Lung (tissue), 12 donors: Measurements from ENCODE around the gene NECTIN4. TPM values are rescaled to one million over a fixed set of nuclear protein-coding genes. Genes with fewer than 3 reads are reported as not detected.
A peak's percentile ranks its signal among the peaks of the same experiment; 100 is the strongest.

Source experiments
- ATAC-seq: fragments of 200-7000 bp; cut with Tn5 transposase; one replicate; pipeline ENCODE4 v1.9.1; 2020; ENCODE audit warnings: moderate number of reproducible peaks; ENCODE audit not compliant: insufficient read depth, low FRiP score
- DNase-seq, 3 donors: peaks; one replicate each; pipeline ENCODE4 v3.0.0-alpha.2; 2013 to 2017
- H3K27ac ChIP-seq, 2 donors: one replicate each; pipeline ENCODE4 v1.5.1; 2013; ENCODE audit warnings: mild to moderate bottlenecking in 2 of 2, moderate library complexity in 2 of 2, control low read depth in 1 of 2, inconsistent platforms in 1 of 2, low read depth in 1 of 2, low read length in 1 of 2
- H3K27me3 ChIP-seq, 3 donors: one replicate each; pipeline ENCODE4 v1.5.1; 2013; ENCODE audit warnings: low read length in 2 of 3; ENCODE audit not compliant: control insufficient read depth in 3 of 3, insufficient read depth in 3 of 3
- H3K36me3 ChIP-seq, 4 donors: one replicate each; pipeline ENCODE4 v1.5.1; 2013; ENCODE audit warnings: low read length in 4 of 4, mild to moderate bottlenecking in 1 of 4, moderate library complexity in 1 of 4; ENCODE audit not compliant: control insufficient read depth in 4 of 4, insufficient read depth in 4 of 4
- H3K4me1 ChIP-seq, 5 donors: one replicate each; pipeline ENCODE4 v1.5.1; 2013; ENCODE audit warnings: low read length in 5 of 5, mild to moderate bottlenecking in 2 of 5, moderate library complexity in 1 of 5; ENCODE audit not compliant: control insufficient read depth in 5 of 5, insufficient read depth in 5 of 5
- H3K4me3 ChIP-seq: one replicate; pipeline ENCODE4 v1.5.1; 2013; ENCODE audit warnings: mild to moderate bottlenecking, control low read depth, moderate library complexity
- H3K9ac ChIP-seq, 2 donors: one replicate each; pipeline ENCODE4 v1.5.1; 2013; ENCODE audit warnings: low read length in 2 of 2, control low read depth in 1 of 2; ENCODE audit not compliant: insufficient read depth in 1 of 2
- H3K9me3 ChIP-seq, 4 donors: one replicate each; pipeline ENCODE4 v1.5.1; 2013; ENCODE audit warnings: low read length in 3 of 4, mild to moderate bottlenecking in 1 of 4, moderate library complexity in 1 of 4; ENCODE audit not compliant: control insufficient read depth in 4 of 4, insufficient read depth in 3 of 4
- WGBS, 2 donors: extraction: QIAGEN DNeasy Blood & Tissue Kit; methylation state at CpG; one replicate each; pipeline ENCODE4 v1.1.7; 2013; 5-methylcytosine and 5-hydroxymethylcytosine counted together
- polyA plus RNA-seq, 2 donors: library from polyadenylated mRNA; stranded (reverse); fragments of 200-250 nt; gene quantifications; one replicate each; pipeline ENCODE4 v1.2.1, GENCODE V29; 2013
- total RNA-seq, 2 donors: library from RNA; depleted of rRNA in 1 of 2; stranded (reverse); fragments of >200 nt in 1 of 2; gene quantifications; one replicate each; pipeline ENCODE4 v1.2.1, GENCODE V29; 2014 to 2021
- TF ChIP-seq, protein P1 (sequence below): IDR thresholded peaks from 2 replicates; pipeline ENCODE4 v1.5.1; 2012; ENCODE audit warnings: mild to moderate bottlenecking; ENCODE audit errors: control extremely low read depth, extremely low read depth
- donor health status: control.
- donor health status: control.
- donor health status: Bipolar disorder and iron deficiency.
- donor health status: healthy.
- donor health status: DM: yes; HTN: yes; CAD: no.

NECTIN4 gene
- total and polyA plus RNA-seq, 4 donors, result 6.2 to 12.5 (median 9.9) TPM

DNA sequence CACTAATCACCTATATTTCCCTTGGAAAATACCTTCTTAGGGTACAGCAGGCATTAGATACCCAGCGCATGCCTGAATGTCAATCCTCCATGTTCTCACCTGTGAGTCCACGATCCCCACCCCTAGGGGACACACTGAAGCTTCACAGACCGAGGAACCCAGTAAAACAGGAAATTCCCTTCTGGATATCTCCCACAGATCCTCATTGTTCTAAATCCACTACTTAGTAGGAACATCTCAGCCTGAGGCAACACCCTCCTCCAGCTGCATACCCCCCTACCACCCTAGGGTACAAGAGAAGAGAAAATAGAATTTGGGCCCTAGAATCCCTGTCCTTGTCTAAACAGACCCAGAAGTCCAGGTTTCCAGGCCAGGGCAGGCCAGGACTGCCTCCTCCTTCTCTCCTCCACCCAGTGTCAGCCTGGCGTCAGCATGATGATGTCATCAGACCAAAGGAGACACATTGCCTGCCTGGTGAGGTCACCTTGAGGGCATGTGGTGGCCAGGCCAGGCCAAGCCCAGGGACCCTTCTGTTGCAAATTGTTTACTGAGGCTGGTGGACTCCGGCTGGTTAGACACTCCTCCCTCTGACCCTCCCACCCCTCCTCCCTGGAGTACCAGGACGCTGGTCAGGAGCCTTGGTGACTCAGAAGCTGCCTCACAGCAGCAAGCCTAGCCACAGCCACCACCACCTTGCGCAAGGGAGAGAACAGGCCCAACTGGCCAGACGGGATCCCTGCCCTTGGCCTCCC lies 6.2 kb downstream of the NECTIN4 start:
- Histone ChIP-seq H3K9ac (no peak overlapping the region), H3K4me3 (no peak overlapping the region), H3K9me3 (peaks cover 0 to 4% (median 0%) of the 10 kb centered on the region in 4 donors), H3K36me3 (no peaks in the 10 kb centered on the region), H3K4me1 (peaks cover 0 to 8% (median 3%) of the 10 kb centered on the region in 5 donors), H3K27ac (peak overlapping the region in 1 of 2 donors; percentile 71), H3K27me3 (peaks cover 0 to 6% (median 0%) of the 10 kb centered on the region in 3 donors)
- peak; percentile 45 to 70 (median 66) for DNase-seq
- WGBS, 2 donors, result 45 to 46% methylated on average over 7 to 8 of the region's 8 CpGs
- peak; percentile 94 for ATAC-seq
- TF ChIP-seq, protein P1, sequence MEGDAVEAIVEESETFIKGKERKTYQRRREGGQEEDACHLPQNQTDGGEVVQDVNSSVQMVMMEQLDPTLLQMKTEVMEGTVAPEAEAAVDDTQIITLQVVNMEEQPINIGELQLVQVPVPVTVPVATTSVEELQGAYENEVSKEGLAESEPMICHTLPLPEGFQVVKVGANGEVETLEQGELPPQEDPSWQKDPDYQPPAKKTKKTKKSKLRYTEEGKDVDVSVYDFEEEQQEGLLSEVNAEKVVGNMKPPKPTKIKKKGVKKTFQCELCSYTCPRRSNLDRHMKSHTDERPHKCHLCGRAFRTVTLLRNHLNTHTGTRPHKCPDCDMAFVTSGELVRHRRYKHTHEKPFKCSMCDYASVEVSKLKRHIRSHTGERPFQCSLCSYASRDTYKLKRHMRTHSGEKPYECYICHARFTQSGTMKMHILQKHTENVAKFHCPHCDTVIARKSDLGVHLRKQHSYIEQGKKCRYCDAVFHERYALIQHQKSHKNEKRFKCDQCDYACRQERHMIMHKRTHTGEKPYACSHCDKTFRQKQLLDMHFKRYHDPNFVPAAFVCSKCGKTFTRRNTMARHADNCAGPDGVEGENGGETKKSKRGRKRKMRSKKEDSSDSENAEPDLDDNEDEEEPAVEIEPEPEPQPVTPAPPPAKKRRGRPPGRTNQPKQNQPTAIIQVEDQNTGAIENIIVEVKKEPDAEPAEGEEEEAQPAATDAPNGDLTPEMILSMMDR, result no peak

DNA sequence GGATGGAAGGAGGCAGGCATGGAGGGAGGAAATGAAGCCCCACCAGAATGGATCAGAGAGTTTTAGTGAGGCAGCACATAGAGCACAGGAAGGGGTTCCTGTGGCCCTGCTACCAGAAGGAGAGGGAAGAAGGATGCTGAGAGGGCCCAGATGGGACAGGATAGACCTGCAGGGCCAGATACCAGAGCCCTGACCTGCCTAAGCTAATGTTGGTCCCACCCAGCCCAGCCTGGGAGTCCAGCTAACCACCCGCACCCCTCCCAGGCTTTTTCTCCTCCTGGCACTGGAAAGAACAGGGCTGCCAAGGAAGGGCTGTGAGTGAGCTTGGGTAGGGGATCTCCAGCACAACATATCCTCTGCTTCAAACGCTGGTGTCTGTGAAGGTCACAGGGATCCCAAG lies 6.9 kb downstream of the NECTIN4 start:
- WGBS, 2 donors, result 83 to 84% methylated on average over 2 of the region's 2 CpGs
- peaks cover 0 to 8% (median 3%) of the 10 kb centered on the region in 5 donors for H3K4me1 ChIP-seq
- H3K4me3 ChIP-seq, result no peak overlapping the region
- peaks cover 0 to 4% (median 0%) of the 10 kb centered on the region in 4 donors for H3K9me3 ChIP-seq
- no peak overlapping the region for H3K9ac ChIP-seq
- H3K36me3 ChIP-seq, result no peaks in the 10 kb centered on the region
- ATAC-seq (no peak), DNase-seq (no peak)
- peak overlapping the region in 1 of 2 donors; percentile 71 for H3K27ac ChIP-seq
- H3K27me3 ChIP-seq, result peaks cover 0 to 6% (median 0%) of the 10 kb centered on the region in 3 donors
- TF ChIP-seq, protein P1, result no peak

DNA sequence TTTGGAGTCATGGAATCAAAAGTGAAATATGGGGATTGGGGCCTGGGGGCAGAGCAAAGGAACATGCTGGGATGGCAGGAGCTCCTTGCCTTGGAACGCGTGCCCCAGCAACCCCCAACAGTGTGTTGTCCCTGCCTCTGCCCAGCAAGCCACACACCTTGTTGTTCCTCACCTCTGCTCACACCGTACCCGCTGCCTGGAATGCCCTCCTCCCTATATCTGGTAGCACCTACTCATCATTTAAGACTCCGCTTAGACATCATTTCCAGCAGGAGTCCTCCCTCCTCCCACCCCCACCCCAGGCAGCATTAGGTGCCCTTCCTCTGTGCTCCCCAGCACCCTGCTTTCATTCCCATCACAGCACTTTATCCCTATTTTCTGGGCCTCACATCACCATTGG lies 7.8 kb downstream of the NECTIN4 start:
- DNase-seq (no peak), ATAC-seq (no peak)
- Histone ChIP-seq H3K36me3 (no peaks in the 10 kb centered on the region), H3K9me3 (peaks cover 0 to 4% (median 0%) of the 10 kb centered on the region in 4 donors), H3K9ac (no peak overlapping the region), H3K4me1 (peaks cover 0 to 8% (median 3%) of the 10 kb centered on the region in 5 donors), H3K27ac (no peak overlapping the region), H3K27me3 (peaks cover 0 to 6% (median 0%) of the 10 kb centered on the region in 3 donors), H3K4me3 (no peak overlapping the region)
- TF ChIP-seq, protein P1, result no peak
- 73 to 76% methylated on average over 5 of the region's 5 CpGs for WGBS, 2 donors
